Activated CD4-positive, alpha-beta T cell treated with anti-CD3 and anti-CD28 coated beads, Interleukin-2, amount 50 U/mL, for 4 hours (primary cell): ENCODE results near the gene RAD51.
"Not testable (repeated sequence)": the region's sequence is repeated elsewhere in the genome, so short reads cannot be mapped to it uniquely, and the experiment has no call there.

Source experiments
- DNase-seq, 2 experiments: peaks; one replicate each; pipeline ENCODE4 v3.0.0-alpha.2; 2020

The RAD51 gene

GRCh38 chr15:40694688-40695468 is at the start of gene RAD51:
Gene RAD51, plus strand, starts transcription at chr15:40695174. Its CDS starts 3,585 bp downstream, at chr15:40698759.
- DNase-seq = peak; percentile 89 to 91

GRCh38 chr15:40647523-40647922 is 47.5 kb upstream of the RAD51 start:
- no peak for DNase-seq

GRCh38 chr15:40650479-40650878 is 44.5 kb upstream of the RAD51 start:
- no peak for DNase-seq

GRCh38 chr15:40660686-40661085 is 34.3 kb upstream of the RAD51 start:
- no peak for DNase-seq

- DNase-seq = no peak
Measured at GRCh38 chr15:40664909-40665308, 30.1 kb upstream of the RAD51 start.

GRCh38 chr15:40676290-40676689 is 18.7 kb upstream of the RAD51 start:
- not testable (repeated sequence) for DNase-seq

- DNase-seq = not testable (repeated sequence)
Measured at GRCh38 chr15:40676906-40677305, 18.1 kb upstream of the RAD51 start.

- DNase-seq = no peak
Measured at GRCh38 chr15:40680151-40680550, 14.8 kb upstream of the RAD51 start.

GRCh38 chr15:40680959-40681358 is 14.0 kb upstream of the RAD51 start:
- not testable (repeated sequence) for DNase-seq

- DNase-seq = no peak
Measured at GRCh38 chr15:40684381-40684780, 10.6 kb upstream of the RAD51 start.

GRCh38 chr15:40685376-40685775 is 9.6 kb upstream of the RAD51 start:
- no peak for DNase-seq

GRCh38 chr15:40688932-40689799 is 5.8 kb upstream of the RAD51 start:
- DNase-seq = no peak

- no peak for DNase-seq
Measured at GRCh38 chr15:40691737-40692136, 3.2 kb upstream of the RAD51 start.

GRCh38 chr15:40693904-40694687 is 878 bp upstream of the RAD51 start:
- no peak for DNase-seq

- DNase-seq = no peak
Measured at GRCh38 chr15:40695469-40695890, 506 bp downstream of the RAD51 start.

GRCh38 chr15:40696228-40696627 is 1.3 kb downstream of the RAD51 start:
- DNase-seq = no peak

- DNase-seq = no peak
Measured at GRCh38 chr15:40697916-40698315, 2.9 kb downstream of the RAD51 start.

GRCh38 chr15:40702077-40702476 is 7.1 kb downstream of the RAD51 start:
- DNase-seq = no peak

- DNase-seq = no peak
Measured at GRCh38 chr15:40706121-40706520, 11.1 kb downstream of the RAD51 start.

- no peak for DNase-seq
Measured at GRCh38 chr15:40714144-40714543, 19.2 kb downstream of the RAD51 start.

- DNase-seq = no peak
Measured at GRCh38 chr15:40716165-40716564, 21.2 kb downstream of the RAD51 start.

- DNase-seq = no peak
Measured at GRCh38 chr15:40721701-40722100, 26.7 kb downstream of the RAD51 start.

- no peak for DNase-seq
Measured at GRCh38 chr15:40722354-40722753, 27.4 kb downstream of the RAD51 start.
